ENCODE measurements around the gene LTN1.
"Not testable (repeated sequence)": the region's sequence is repeated elsewhere in the genome, so short reads cannot be mapped to it uniquely, and the experiment has no call there.

The LTN1 gene

GRCh38 chr21:28979092-28979491 is 13.6 kb downstream of the LTN1 start:
- DNase-seq: no peak

GRCh38 chr21:28975397-28975796 is 17.3 kb downstream of the LTN1 start:
- DNase-seq: no peak

GRCh38 chr21:28974531-28975227 is 18.0 kb downstream of the LTN1 start:
- DNase-seq: no peak

- no peak for DNase-seq
Observed at GRCh38 chr21:28972398-28972797, 20.3 kb downstream of the LTN1 start.

- no peak for DNase-seq
Observed at GRCh38 chr21:28971171-28971570, 21.5 kb downstream of the LTN1 start.

GRCh38 chr21:28963831-28964230 is 28.8 kb downstream of the LTN1 start:
- DNase-seq: no peak

- no peak for DNase-seq
Observed at GRCh38 chr21:28962465-28962864, 30.2 kb downstream of the LTN1 start.

GRCh38 chr21:28961927-28962326 is 30.8 kb downstream of the LTN1 start:
- no peak for DNase-seq

- DNase-seq: no peak
Observed at GRCh38 chr21:28960245-28960644, 32.4 kb downstream of the LTN1 start.

- no peak for DNase-seq
Observed at GRCh38 chr21:28959367-28960099, 33.1 kb downstream of the LTN1 start.

GRCh38 chr21:28953247-28953646 is 39.4 kb downstream of the LTN1 start:
- DNase-seq: no peak

- DNase-seq: no peak
Observed at GRCh38 chr21:28952686-28953085, 40.0 kb downstream of the LTN1 start.

- no peak for DNase-seq
Observed at GRCh38 chr21:28949318-28949717, 43.4 kb downstream of the LTN1 start.

- DNase-seq: no peak
Observed at GRCh38 chr21:28944296-28944695, 48.4 kb downstream of the LTN1 start.

- DNase-seq: no peak
Observed at GRCh38 chr21:28943631-28944030, 49.0 kb downstream of the LTN1 start.

GRCh38 chr21:28938726-28939125 is 54.0 kb downstream of the LTN1 start:
- DNase-seq: no peak

GRCh38 chr21:28937737-28938136 is 54.9 kb downstream of the LTN1 start:
- DNase-seq: no peak

GRCh38 chr21:28936721-28937120 is 56.0 kb downstream of the LTN1 start:
- DNase-seq: no peak

- no peak for DNase-seq
Observed at GRCh38 chr21:28936036-28936435, 56.6 kb downstream of the LTN1 start.

GRCh38 chr21:28932717-28933116 is 60.0 kb downstream of the LTN1 start:
- no peak for DNase-seq

GRCh38 chr21:28931708-28932372 is 60.8 kb downstream of the LTN1 start:
- DNase-seq: not testable (repeated sequence)

GRCh38 chr21:28928578-28929420 is 63.9 kb downstream of the LTN1 start:
- no peak for DNase-seq

- no peak for DNase-seq
Observed at GRCh38 chr21:28927130-28927529, 65.5 kb downstream of the LTN1 start.

Data from C1 segment of cervical spinal cord (tissue), 14 donors.